H1 (cell line): ENCODE data around the gene SOX12.

Experiments
- CBX5 ChIP-seq: fragments of 300-800, 300-1000 bp; sonication (generic); IDR thresholded peaks from 2 replicates; pipeline ENCODE4 v1.7.1; 2016; ENCODE audit warnings: antibody characterized with exemption, low read length, low read depth
- CBX8 ChIP-seq: fragments of 300-800, 300-1000 bp; sonication (generic); IDR thresholded peaks from 2 replicates; pipeline ENCODE4 v1.7.1; 2016; ENCODE audit warnings: low read depth, low read length, borderline replicate concordance
- CREB1 ChIP-seq: IDR thresholded peaks from 2 replicates; pipeline ENCODE4 v1.6.1; 2012; ENCODE audit warnings: inconsistent platforms
- CTCF ChIP-seq, 3 experiments: IDR thresholded peaks; 1 replicate in 2 of 3; 2 replicates in 1 of 3; pipeline versions ENCODE4 v1.5.1 to v1.6.1; 2011; ENCODE audit warnings: low read length in 3 of 3, mild to moderate bottlenecking in 3 of 3, inconsistent platforms in 2 of 3, low read depth in 1 of 3, moderate library complexity in 1 of 3; ENCODE audit not compliant: insufficient read depth in 1 of 3; ENCODE audit errors: control extremely low read depth in 1 of 3
- RFX5 ChIP-seq: IDR thresholded peaks from 2 replicates; pipeline ENCODE4 v1.6.1; 2011; ENCODE audit warnings: low read depth, low read length, improper control_type of control experiment, borderline replicate concordance
- SIN3A ChIP-seq, 2 experiments: IDR thresholded peaks in 1 of 2; conservative IDR thresholded peaks in 1 of 2; 2 replicates each; pipeline ENCODE4 v1.6.1; 2011 to 2012; ENCODE audit warnings: low read length in 2 of 2, improper control_type of control experiment in 1 of 2, low read depth in 1 of 2, mild to moderate bottlenecking in 1 of 2
- SP1 ChIP-seq: IDR thresholded peaks from 2 replicates; pipeline ENCODE4 v1.6.1; 2011; ENCODE audit warnings: low read depth, low read length
- TAF1 ChIP-seq: IDR thresholded peaks from 2 replicates; pipeline ENCODE4 v1.6.1; 2011; ENCODE audit warnings: mild to moderate bottlenecking, low read depth, low read length
- TEAD4 ChIP-seq: IDR thresholded peaks from 2 replicates; pipeline ENCODE4 v1.6.1; 2012; ENCODE audit warnings: low read depth, low read length, inconsistent platforms, mixed read lengths
- ZNF274 ChIP-seq: IDR thresholded peaks from 2 replicates; pipeline ENCODE4 v1.7.0; 2012; ENCODE audit warnings: low read length, borderline replicate concordance; ENCODE audit errors: extremely low read depth

- TF ChIP-seq CREB1 = no peak
- no peak for TF ChIP-seq CBX8
- no peak for TF ChIP-seq CBX5
- no peak for TF ChIP-seq CTCF (IDR thresholded peaks at IDR 0.05; ENCODE audit: control extremely low read depth in 1 of 3, insufficient read depth in 1 of 3, low read depth in 1 of 3, low read length in 3 of 3)
- TF ChIP-seq ZNF274 = no peak
- TF ChIP-seq SIN3A (conservative IDR thresholded peaks at IDR 0.05 in 1 of 2, IDR thresholded peaks at IDR 0.05 in 1 of 2; ENCODE audit: low read depth in 1 of 2, low read length in 2 of 2) = no peak
- no peak for TF ChIP-seq TAF1
- TF ChIP-seq RFX5 = no peak
- TF ChIP-seq SP1 = no peak
- TF ChIP-seq TEAD4 = no peak
These were observed 50.7 kb downstream of the SOX12 start for GRCh38 chr20:376089-376488.
